NT2/D1 (cell line): ENCODE measurements around the gene GPR132.

ENCODE experiments used
- DNase-seq: peaks from one replicate; pipeline ENCODE4 v3.0.0-alpha.2; 2011; ENCODE audit warnings: low read depth, low spot score
- H3K27me3 ChIP-seq: 2 replicates; pipeline ENCODE4 v1.6.0; 2011; ENCODE audit warnings: mild to moderate bottlenecking; ENCODE audit not compliant: insufficient read length, insufficient read depth
- H3K36me3 ChIP-seq: 2 replicates; pipeline ENCODE4 v1.6.1; 2011; ENCODE audit warnings: mild to moderate bottlenecking, low read length, mixed read lengths; ENCODE audit not compliant: insufficient read depth, insufficient read length
- H3K4me1 ChIP-seq: 2 replicates; pipeline ENCODE4 v1.5.1; 2011; ENCODE audit not compliant: insufficient read depth, insufficient read length
- H3K4me3 ChIP-seq: 2 replicates; pipeline ENCODE4 v1.5.1; 2011; ENCODE audit warnings: low read depth; ENCODE audit not compliant: insufficient read length
- H3K9ac ChIP-seq: 2 replicates; pipeline ENCODE4 v1.6.0; 2011; ENCODE audit warnings: low read depth; ENCODE audit not compliant: insufficient read length
- H3K9me3 ChIP-seq: 2 replicates; pipeline ENCODE4 v1.5.1; 2011; ENCODE audit warnings: mild to moderate bottlenecking, low read length; ENCODE audit not compliant: insufficient read depth
- SUZ12 ChIP-seq: IDR thresholded peaks from 2 replicates; pipeline ENCODE4 v1.6.1; 2011; ENCODE audit not compliant: insufficient read length, insufficient read depth; ENCODE audit errors: extremely low read depth
- YY1 ChIP-seq: IDR thresholded peaks from 2 replicates; pipeline ENCODE4 v1.6.1; 2011; ENCODE audit not compliant: insufficient read length, insufficient read depth
- ZNF274 ChIP-seq: IDR thresholded peaks from 2 replicates; pipeline ENCODE4 v1.6.1; 2011; ENCODE audit warnings: mild to moderate bottlenecking, low read depth, low read length

Gene GPR132

DNA sequence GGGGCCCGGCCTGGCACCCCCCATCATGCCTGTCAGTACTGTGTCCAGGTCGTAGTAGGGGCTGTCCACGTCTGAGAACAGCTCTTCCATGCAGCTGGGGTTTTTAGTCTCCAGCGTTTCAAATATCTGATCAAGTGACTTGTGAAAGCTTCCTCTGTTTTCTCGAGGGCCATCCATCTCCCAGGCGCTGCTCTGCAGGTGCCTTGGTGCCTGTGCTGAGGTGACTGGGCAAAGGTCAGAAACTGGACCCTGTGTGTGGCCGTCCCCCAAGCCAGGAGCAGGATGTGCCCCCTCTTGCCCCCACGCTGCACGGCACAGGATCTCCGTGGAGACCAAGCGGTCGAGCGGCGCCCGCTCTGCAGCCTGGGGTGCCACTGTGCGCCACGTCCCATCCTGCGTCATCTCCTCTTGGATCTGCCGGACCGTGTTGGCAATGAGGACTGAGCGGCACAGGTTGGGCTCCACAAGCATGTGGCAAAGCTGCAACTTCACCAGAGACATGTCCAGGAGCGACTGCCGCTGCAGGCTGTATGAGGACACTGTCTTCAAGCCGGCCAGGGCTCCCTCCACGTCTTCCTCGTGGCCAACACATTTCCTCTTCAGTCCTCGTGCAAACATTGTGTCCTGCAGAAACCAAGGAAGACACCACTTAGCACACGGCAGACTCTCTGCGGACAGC lies 53.8 kb downstream of the GPR132 start:
- Histone ChIP-seq H3K9me3 (no peaks in the 10 kb centered on the region), H3K4me1 (peaks cover 4% of the 10 kb centered on the region), H3K36me3 (peaks cover 66% of the 10 kb centered on the region), H3K9ac (no peak overlapping the region), H3K27me3 (no peaks in the 10 kb centered on the region), H3K4me3 (no peak overlapping the region)
- no peak for TF ChIP-seq ZNF274
- no peak for TF ChIP-seq YY1
- no peak for TF ChIP-seq SUZ12
- DNase-seq: no peak

DNA sequence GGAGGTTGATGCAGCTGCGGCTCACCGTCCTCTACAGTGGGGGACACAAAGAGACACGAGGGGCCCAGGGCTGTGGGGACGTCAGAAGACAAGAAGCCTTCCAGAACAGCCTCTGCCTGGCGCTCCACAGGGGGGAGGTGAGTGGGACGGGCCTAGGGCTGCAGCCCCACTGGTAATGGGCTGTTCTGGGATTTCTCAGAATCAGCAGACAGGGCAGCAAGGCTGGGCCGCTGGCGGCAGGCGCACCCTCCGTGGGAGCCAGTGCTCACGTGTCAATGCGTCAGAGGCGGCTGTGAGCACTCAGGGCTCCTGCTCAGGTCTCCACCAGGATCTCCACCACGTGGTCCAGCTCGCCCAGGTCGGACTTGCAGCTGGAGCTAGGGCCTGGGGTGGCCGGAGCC lies 54.3 kb downstream of the GPR132 start:
- Histone ChIP-seq H3K36me3 (peaks cover 65% of the 10 kb centered on the region), H3K9me3 (no peaks in the 10 kb centered on the region), H3K4me3 (no peak overlapping the region), H3K4me1 (peaks cover 1% of the 10 kb centered on the region), H3K27me3 (no peaks in the 10 kb centered on the region), H3K9ac (no peak overlapping the region)
- no peak for TF ChIP-seq ZNF274
- no peak for TF ChIP-seq SUZ12
- no peak for TF ChIP-seq YY1
- DNase-seq: no peak

DNA sequence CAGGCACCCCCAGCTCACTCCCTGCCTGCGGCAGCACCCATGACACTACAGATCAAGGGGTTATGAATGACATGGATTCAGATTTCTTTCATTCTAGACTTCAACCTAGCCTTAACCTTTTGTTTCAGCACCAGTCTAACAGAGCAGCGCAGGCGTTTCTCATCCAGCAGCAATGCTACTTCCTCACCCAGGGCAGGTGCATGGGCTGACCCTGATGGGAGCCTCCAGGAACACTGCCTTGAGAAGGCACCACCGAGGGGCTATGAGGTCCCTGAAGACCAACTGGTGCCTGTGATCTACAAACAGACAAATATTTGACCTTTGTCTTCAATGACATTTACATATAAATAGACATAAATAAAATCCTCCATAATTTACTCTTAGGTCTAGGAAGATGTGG lies 55.1 kb downstream of the GPR132 start:
- no peaks in the 10 kb centered on the region for H3K9me3 ChIP-seq
- peaks cover 64% of the 10 kb centered on the region for H3K36me3 ChIP-seq
- no peak overlapping the region for H3K4me3 ChIP-seq
- no peak for DNase-seq
- no peak for TF ChIP-seq YY1
- no peak for TF ChIP-seq SUZ12
- no peak for TF ChIP-seq ZNF274
- no peak overlapping the region for H3K9ac ChIP-seq
- H3K27me3 ChIP-seq: no peaks in the 10 kb centered on the region
- H3K4me1 ChIP-seq: no peaks in the 10 kb centered on the region

DNA sequence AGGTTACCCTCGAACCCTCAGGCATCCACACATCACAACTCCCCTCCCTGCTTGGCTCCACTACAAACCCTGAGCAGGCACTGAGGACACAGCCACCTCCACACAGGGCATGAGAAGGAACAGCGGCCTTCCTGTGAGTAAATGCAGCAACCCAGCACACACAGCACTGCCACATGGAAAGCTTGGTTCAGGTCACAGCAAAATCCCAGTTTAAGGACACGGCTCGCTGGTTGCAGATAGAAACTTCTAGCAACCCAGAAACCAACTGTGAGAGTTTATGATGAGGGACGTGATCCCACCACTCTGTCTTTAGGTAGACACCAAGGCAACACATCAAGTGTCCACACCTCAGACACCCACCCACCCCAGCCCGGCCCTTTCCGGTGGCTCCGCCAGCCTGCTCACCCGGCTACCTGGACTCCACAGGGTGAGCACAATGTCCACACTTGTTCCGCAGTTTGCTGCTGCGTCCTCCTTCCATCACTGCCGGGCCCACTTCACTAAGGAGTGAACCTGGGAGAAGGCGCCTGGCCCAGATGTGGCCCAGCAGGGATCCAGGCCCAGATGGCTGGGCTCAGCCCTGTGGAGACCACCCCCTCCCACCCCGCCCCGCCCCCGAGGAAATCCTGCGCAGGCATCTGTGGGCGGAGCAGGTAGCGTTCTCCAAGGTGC lies 57.5 kb downstream of the GPR132 start:
- no peaks in the 10 kb centered on the region for H3K27me3 ChIP-seq
- no peak for TF ChIP-seq ZNF274
- TF ChIP-seq YY1: no peak
- TF ChIP-seq SUZ12: no peak
- H3K4me1 ChIP-seq: no peaks in the 10 kb centered on the region
- H3K9ac ChIP-seq: no peak overlapping the region
- H3K4me3 ChIP-seq: no peak overlapping the region
- DNase-seq: no peak
- H3K9me3 ChIP-seq: no peaks in the 10 kb centered on the region
- peaks cover 58% of the 10 kb centered on the region for H3K36me3 ChIP-seq

DNA sequence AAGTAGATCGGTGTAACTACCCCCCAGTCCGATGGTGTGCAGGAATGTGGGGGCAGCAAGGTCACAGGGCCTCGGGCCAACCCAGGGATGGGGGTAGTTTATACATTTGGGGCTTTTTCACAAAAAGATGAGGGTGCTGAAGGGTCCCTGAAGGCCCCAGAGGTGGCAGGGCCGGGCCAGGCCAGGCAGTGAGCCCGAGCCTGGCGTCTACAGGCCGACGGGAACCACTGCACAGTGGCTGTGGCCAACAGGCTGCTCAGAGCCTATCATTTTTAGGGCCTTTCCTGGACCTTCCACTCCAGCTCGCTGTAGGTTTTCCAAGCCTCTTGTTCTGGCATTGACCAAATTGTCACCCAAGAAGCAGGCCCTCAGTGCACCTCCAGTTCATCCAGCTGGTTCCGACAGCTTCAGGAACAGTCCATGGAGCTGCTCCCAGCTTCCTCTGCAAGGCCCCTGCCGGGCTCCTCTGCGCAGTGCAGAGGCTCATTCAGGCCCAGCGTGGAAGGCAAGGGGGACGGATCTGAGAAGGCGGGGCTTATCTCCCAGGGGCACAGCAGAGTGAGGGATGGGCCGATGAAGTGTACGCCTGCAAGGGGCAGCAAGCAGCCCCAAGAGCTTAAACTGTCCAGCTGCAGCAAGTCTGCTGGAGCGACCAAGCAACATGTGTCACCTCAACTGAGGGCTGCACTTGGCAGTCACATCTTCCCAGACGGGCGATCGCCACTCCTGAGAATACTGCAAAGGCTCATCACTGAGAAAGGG lies 58.2 kb downstream of the GPR132 start:
- no peaks in the 10 kb centered on the region for H3K9me3 ChIP-seq
- H3K9ac ChIP-seq: no peak overlapping the region
- H3K27me3 ChIP-seq: no peaks in the 10 kb centered on the region
- H3K4me3 ChIP-seq: no peak overlapping the region
- H3K4me1 ChIP-seq: no peaks in the 10 kb centered on the region
- no peak for TF ChIP-seq ZNF274
- TF ChIP-seq SUZ12: no peak
- no peak for TF ChIP-seq YY1
- H3K36me3 ChIP-seq: peaks cover 52% of the 10 kb centered on the region
- no peak for DNase-seq

DNA sequence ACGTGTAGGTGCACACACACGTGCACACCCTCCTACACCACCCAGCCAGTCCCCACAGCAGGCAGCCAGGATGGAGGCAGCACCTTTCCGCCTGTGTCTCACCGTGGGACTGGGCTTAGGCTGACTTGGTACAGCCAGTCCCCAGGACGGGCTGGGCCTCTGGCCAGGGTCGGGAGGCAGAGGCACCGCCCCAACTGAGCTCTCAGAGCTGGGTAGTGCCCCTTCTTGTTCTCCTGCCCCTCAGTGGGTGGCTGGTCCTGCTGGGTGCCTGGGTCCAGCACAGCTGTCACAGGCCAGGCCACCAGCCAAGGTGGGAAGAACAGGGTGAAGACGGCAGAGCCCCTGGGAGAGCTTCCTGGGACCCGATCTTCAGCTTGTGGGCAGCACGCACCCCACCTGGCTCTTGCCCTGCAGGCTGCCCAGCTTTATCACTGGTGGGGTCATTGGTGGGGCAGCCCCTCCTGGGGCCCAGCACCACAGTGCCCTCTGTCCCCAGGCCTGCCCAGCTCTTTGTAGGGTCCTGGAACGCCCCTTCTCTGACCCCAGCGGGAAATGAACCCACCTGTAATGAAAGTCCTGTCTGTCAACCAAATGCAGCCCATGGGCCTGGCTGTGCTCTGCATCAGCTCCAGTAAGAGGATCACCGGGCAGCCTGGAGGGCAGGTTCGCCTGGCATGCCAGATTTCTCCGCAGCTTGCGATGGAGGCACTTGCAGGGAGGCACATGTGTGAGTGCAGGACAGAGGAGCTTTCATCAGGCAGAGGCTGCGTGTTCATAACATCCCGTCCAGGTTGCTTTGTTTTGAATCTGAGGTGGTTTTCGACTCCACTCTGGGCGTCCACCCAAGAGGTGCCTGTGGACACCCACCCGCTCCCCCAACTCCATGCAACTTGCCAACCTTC lies 59.0 kb downstream of the GPR132 start:
- DNase-seq: no peak
- H3K36me3 ChIP-seq: peaks cover 44% of the 10 kb centered on the region
- no peaks in the 10 kb centered on the region for H3K9me3 ChIP-seq
- TF ChIP-seq SUZ12 (no peak), ZNF274 (no peak), YY1 (no peak)
- no peak overlapping the region for H3K4me3 ChIP-seq
- H3K27me3 ChIP-seq: no peaks in the 10 kb centered on the region
- H3K4me1 ChIP-seq: no peaks in the 10 kb centered on the region
- H3K9ac ChIP-seq: no peak overlapping the region
